Measurements from ENCODE around the gene GOLT1B.

GOLT1B gene

DNA sequence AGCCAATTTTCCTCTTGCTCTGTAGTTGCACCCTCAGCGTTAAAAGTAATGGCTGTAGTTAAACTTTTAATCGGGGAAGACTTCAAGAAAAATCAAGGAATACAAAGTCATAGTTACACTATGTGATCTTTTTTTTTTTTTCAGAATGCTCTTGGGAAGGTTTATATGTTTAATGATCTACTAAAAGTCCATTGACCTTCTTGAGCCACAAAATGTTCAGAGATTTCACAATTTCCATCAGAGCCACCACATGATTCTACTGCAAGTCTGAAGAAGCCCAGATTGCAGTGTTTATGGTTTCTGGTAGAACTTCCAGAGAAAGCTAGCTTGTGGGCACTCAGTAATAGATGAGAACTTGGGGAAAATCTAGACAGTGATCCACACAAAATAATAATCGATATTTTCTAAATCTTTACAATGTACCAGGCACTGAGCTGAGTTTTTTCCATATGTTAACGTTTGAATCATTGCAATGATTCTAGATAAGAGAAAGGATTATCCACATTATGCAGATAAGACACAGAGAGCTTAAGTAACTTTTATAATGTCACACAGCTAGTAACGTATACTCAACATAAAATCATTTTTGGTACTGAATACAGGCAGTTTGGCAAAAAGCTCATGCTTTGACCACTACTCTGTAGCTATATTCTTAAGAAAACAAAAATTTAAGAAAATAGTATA is 64.8 kb downstream of the GOLT1B start:
- Histone ChIP-seq H4K20me1 (ENCODE audit: insufficient read depth, low read length) (no peaks in the 10 kb centered on the region), H3K9me3 (replicated peaks; ENCODE audit: insufficient read depth, low read length) (no peaks in the 10 kb centered on the region), H3K27me3 (replicated peaks; ENCODE audit: insufficient read depth, low read length) (no peaks in the 10 kb centered on the region), H2AFZ (ENCODE audit: low read length) (no peak overlapping the region), H3K9me2 (replicated peaks; ENCODE audit: insufficient read depth, low read length) (no peaks in the 10 kb centered on the region), H3K79me2 (ENCODE audit: low read length) (no peaks in the 10 kb centered on the region), H3F3A (ENCODE audit: insufficient read depth, low read length) (no peaks in the 10 kb centered on the region), H3K4me3 (ENCODE audit: low read length) (no peak overlapping the region), H3K4me1 (ENCODE audit: low read length) (no peaks in the 10 kb centered on the region), H3K36me3 (replicated peaks; ENCODE audit: insufficient read depth, low read length) (no peaks in the 10 kb centered on the region), H3K4me2 (ENCODE audit: low read depth, low read length) (no peak overlapping the region), H3K9ac (ENCODE audit: low read length) (no peak overlapping the region), H3K27ac (ENCODE audit: low read length) (no peak overlapping the region)
- DNase-seq = no peak
- TF ChIP-seq EZH2 (optimal IDR thresholded peaks at IDR 0.05; ENCODE audit: low read depth, low read length) (no peak), EZH2phosphoT487 (IDR thresholded peaks at IDR 0.05; ENCODE audit: low read length) (no peak)
- TF ChIP-seq, protein P1, sequence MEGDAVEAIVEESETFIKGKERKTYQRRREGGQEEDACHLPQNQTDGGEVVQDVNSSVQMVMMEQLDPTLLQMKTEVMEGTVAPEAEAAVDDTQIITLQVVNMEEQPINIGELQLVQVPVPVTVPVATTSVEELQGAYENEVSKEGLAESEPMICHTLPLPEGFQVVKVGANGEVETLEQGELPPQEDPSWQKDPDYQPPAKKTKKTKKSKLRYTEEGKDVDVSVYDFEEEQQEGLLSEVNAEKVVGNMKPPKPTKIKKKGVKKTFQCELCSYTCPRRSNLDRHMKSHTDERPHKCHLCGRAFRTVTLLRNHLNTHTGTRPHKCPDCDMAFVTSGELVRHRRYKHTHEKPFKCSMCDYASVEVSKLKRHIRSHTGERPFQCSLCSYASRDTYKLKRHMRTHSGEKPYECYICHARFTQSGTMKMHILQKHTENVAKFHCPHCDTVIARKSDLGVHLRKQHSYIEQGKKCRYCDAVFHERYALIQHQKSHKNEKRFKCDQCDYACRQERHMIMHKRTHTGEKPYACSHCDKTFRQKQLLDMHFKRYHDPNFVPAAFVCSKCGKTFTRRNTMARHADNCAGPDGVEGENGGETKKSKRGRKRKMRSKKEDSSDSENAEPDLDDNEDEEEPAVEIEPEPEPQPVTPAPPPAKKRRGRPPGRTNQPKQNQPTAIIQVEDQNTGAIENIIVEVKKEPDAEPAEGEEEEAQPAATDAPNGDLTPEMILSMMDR (IDR thresholded peaks at IDR 0.05; ENCODE audit: low read length) = no peak

DNA sequence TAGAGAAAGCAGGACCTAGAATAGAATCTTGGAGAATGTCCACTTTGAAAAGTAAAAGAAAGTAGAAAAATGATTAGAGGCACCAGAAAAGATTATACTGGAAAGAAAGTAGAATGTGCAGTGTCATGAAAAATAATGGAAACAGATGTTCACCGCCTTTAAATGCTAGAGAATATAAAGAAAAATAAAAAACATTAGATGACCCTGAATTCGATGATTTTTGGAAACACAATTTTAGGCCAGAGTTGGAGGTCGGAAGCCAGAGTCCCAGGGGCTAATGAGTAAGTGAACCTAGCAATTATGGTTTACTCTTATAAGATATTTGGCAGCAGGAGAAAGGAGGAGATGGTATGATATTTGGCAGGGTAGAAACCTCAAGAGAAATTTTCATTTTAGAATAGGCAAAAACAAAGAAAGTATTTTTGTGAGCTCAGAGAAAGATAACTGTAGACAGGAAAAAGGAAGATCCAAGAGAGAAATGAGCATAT is 65.4 kb downstream of the GOLT1B start:
- no peak overlapping the region for H3K4me2 ChIP-seq (ENCODE audit: low read depth, low read length)
- no peak overlapping the region for H3K27ac ChIP-seq (ENCODE audit: low read length)
- H3F3A ChIP-seq (ENCODE audit: insufficient read depth, low read length) = no peaks in the 10 kb centered on the region
- no peaks in the 10 kb centered on the region for H3K79me2 ChIP-seq (ENCODE audit: low read length)
- no peaks in the 10 kb centered on the region for H3K9me2 ChIP-seq (replicated peaks; ENCODE audit: insufficient read depth, low read length)
- no peaks in the 10 kb centered on the region for H3K36me3 ChIP-seq (replicated peaks; ENCODE audit: insufficient read depth, low read length)
- no peaks in the 10 kb centered on the region for H3K4me1 ChIP-seq (ENCODE audit: low read length)
- no peak overlapping the region for H3K4me3 ChIP-seq (ENCODE audit: low read length)
- TF ChIP-seq, protein P1 (IDR thresholded peaks at IDR 0.05; ENCODE audit: low read length) = no peak
- TF ChIP-seq EZH2 (optimal IDR thresholded peaks at IDR 0.05; ENCODE audit: low read depth, low read length) (no peak), EZH2phosphoT487 (IDR thresholded peaks at IDR 0.05; ENCODE audit: low read length) (no peak)
- no peak for DNase-seq
- no peaks in the 10 kb centered on the region for H3K27me3 ChIP-seq (replicated peaks; ENCODE audit: insufficient read depth, low read length)
- no peaks in the 10 kb centered on the region for H3K9me3 ChIP-seq (replicated peaks; ENCODE audit: insufficient read depth, low read length)
- H4K20me1 ChIP-seq (ENCODE audit: insufficient read depth, low read length) = no peaks in the 10 kb centered on the region
- H3K9ac ChIP-seq (ENCODE audit: low read length) = no peak overlapping the region
- no peak overlapping the region for H2AFZ ChIP-seq (ENCODE audit: low read length)

Data from MM.1S (cell line).